MM.1S (cell line): Measurements from ENCODE around the gene RBPMS2.

Experiments
- EZH2phosphoT487 ChIP-seq: fragments of 300-600 bp; sonication (generic); IDR thresholded peaks from 2 replicates; pipeline ENCODE4 v1.6.1; 2018; ENCODE audit warnings: antibody characterized with exemption, low read length
- TF ChIP-seq, protein P1 (sequence below): fragments of 300-600 bp; sonication (generic); IDR thresholded peaks from 2 replicates; pipeline ENCODE4 v1.5.1; 2016; ENCODE audit warnings: antibody characterized with exemption, low read length, mixed read lengths

GRCh38 chr15:64703632-64703959 lies 71.8 kb downstream of the RBPMS2 start:
- TF ChIP-seq, protein P1, sequence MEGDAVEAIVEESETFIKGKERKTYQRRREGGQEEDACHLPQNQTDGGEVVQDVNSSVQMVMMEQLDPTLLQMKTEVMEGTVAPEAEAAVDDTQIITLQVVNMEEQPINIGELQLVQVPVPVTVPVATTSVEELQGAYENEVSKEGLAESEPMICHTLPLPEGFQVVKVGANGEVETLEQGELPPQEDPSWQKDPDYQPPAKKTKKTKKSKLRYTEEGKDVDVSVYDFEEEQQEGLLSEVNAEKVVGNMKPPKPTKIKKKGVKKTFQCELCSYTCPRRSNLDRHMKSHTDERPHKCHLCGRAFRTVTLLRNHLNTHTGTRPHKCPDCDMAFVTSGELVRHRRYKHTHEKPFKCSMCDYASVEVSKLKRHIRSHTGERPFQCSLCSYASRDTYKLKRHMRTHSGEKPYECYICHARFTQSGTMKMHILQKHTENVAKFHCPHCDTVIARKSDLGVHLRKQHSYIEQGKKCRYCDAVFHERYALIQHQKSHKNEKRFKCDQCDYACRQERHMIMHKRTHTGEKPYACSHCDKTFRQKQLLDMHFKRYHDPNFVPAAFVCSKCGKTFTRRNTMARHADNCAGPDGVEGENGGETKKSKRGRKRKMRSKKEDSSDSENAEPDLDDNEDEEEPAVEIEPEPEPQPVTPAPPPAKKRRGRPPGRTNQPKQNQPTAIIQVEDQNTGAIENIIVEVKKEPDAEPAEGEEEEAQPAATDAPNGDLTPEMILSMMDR = no peak
- TF ChIP-seq EZH2phosphoT487 = no peak
